PFSK-1 (cell line): ENCODE results near the gene CIAO3.

Experiments
- FOXP2 ChIP-seq: optimal IDR thresholded peaks from 2 replicates; pipeline ENCODE3; 2011; ENCODE audit warnings: borderline replicate concordance, control low read depth, inconsistent platforms; ENCODE audit not compliant: insufficient read depth; ENCODE audit errors: extremely low read length, extremely low read depth
- POLR2AphosphoS5 ChIP-seq: IDR thresholded peaks from 2 replicates; pipeline ENCODE4 v1.6.1; 2012; ENCODE audit warnings: low read depth, mild to moderate bottlenecking, control low read depth, low read length, moderate library complexity
- TAF1 ChIP-seq: IDR thresholded peaks from 2 replicates; pipeline ENCODE4 v1.6.1; 2012; ENCODE audit warnings: low read length, control low read depth, borderline replicate concordance; ENCODE audit not compliant: insufficient read depth
- TF ChIP-seq, protein P1 (sequence below), 2 experiments: IDR thresholded peaks; 2 replicates each; pipeline versions ENCODE4 v1.6.1 to v1.8.0; 2011 to 2012; ENCODE audit warnings: low read depth in 2 of 2, low read length in 2 of 2, control low read depth in 1 of 2, inconsistent platforms in 1 of 2, mild to moderate bottlenecking in 1 of 2, moderate library complexity in 1 of 2; ENCODE audit not compliant: insufficient read depth in 1 of 2

- TF ChIP-seq, protein P1, sequence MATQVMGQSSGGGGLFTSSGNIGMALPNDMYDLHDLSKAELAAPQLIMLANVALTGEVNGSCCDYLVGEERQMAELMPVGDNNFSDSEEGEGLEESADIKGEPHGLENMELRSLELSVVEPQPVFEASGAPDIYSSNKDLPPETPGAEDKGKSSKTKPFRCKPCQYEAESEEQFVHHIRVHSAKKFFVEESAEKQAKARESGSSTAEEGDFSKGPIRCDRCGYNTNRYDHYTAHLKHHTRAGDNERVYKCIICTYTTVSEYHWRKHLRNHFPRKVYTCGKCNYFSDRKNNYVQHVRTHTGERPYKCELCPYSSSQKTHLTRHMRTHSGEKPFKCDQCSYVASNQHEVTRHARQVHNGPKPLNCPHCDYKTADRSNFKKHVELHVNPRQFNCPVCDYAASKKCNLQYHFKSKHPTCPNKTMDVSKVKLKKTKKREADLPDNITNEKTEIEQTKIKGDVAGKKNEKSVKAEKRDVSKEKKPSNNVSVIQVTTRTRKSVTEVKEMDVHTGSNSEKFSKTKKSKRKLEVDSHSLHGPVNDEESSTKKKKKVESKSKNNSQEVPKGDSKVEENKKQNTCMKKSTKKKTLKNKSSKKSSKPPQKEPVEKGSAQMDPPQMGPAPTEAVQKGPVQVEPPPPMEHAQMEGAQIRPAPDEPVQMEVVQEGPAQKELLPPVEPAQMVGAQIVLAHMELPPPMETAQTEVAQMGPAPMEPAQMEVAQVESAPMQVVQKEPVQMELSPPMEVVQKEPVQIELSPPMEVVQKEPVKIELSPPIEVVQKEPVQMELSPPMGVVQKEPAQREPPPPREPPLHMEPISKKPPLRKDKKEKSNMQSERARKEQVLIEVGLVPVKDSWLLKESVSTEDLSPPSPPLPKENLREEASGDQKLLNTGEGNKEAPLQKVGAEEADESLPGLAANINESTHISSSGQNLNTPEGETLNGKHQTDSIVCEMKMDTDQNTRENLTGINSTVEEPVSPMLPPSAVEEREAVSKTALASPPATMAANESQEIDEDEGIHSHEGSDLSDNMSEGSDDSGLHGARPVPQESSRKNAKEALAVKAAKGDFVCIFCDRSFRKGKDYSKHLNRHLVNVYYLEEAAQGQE (IDR thresholded peaks at IDR 0.05; ENCODE audit: insufficient read depth in 1 of 2, low read depth in 2 of 2, low read length in 2 of 2), result no peak
- TF ChIP-seq POLR2AphosphoS5 (no peak), TAF1 (no peak), FOXP2 (no peak)
These were observed 49.3 kb upstream of the CIAO3 start for GRCh38 chr16:790086-790485.
